CD4-positive, alpha-beta T cell treated with Interferon alpha-2 for 1 hour (primary cell): Measurements from ENCODE around the gene PABPN1.

ENCODE experiments used
- DNase-seq, 2 donors: peaks; one replicate each; pipeline ENCODE4 v3.0.0-alpha.2; 2020 to 2022

Gene PABPN1

GRCh38 chr14:23359722-23360447, 38.6 kb downstream of the PABPN1 start:
- no peak for DNase-seq

- no peak for DNase-seq
Measured at GRCh38 chr14:23360496-23360895, 39.2 kb downstream of the PABPN1 start.

- no peak for DNase-seq
Measured at GRCh38 chr14:23361320-23361719, 40.1 kb downstream of the PABPN1 start.

GRCh38 chr14:23361763-23362162, 40.5 kb downstream of the PABPN1 start:
- DNase-seq, result no peak

GRCh38 chr14:23362200-23362599, 40.9 kb downstream of the PABPN1 start:
- DNase-seq, result no peak

- no peak for DNase-seq
Measured at GRCh38 chr14:23364164-23365035, 43.1 kb downstream of the PABPN1 start.

GRCh38 chr14:23365036-23365731, 43.9 kb downstream of the PABPN1 start, which contains the start of gene EFS:
TSS of gene EFS (minus strand) at chr14:23365172. CDS start at chr14:23365025, 147 bp downstream.
- no peak for DNase-seq

- DNase-seq, result no peak
Measured at GRCh38 chr14:23365732-23366425, 44.6 kb downstream of the PABPN1 start.

- DNase-seq, result no peak
Measured at GRCh38 chr14:23366426-23366921, 45.2 kb downstream of the PABPN1 start.

- DNase-seq, result no peak
Measured at GRCh38 chr14:23370221-23370620, 49.0 kb downstream of the PABPN1 start.

- DNase-seq, result no peak
Measured at GRCh38 chr14:23371865-23372264, 50.6 kb downstream of the PABPN1 start.

- DNase-seq, result no peak
Measured at GRCh38 chr14:23372509-23372908, 51.3 kb downstream of the PABPN1 start, which contains the start of gene IL25. TSS of gene IL25 (plus strand) at chr14:23372809.

- DNase-seq, result no peak
Measured at GRCh38 chr14:23373041-23373440, 51.8 kb downstream of the PABPN1 start.
